Activated CD4-positive, alpha-beta T cell treated with anti-CD3 and anti-CD28 coated beads for 48 hours (primary cell): ENCODE results near the gene EEF2K.

Experiments
- DNase-seq: peaks from one replicate; pipeline ENCODE4 v3.0.0-alpha.2; 2020

Gene EEF2K

DNA sequence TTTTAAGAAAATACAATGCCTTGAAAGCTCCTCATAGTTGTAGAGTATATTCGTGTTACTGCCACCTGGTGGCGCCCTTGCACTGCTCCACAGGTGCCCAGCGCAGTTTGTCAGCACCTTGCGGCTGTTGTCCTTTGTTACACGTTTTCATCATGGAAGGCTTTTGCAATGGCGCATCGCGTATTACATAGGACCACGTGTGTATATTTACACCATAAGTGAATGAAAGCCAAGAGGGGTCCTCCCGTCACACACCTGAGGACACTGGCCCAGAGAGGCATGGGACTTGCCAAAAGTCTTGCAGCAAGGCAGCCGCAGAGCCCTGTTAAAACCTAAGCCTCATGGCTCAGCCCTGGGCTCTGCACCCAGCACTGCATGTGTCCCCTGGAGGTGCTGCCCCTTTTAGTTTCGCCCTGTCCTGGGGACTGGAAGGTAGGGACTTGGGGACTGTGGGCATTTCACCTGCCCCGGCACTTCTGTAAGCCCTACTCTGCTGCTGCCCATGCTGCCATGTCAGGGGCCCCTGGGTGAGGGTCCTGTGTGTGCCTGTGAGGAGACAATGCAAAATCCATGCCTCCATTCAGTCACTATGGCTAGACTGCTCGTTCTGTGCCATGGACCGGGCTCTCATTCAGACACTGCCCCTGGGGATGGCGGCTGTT lies 115.4 kb downstream of the EEF2K start:
- peak; percentile 81 for DNase-seq

GRCh38 chr16:22322021-22322471 lies 116.0 kb downstream of the EEF2K start:
- no peak for DNase-seq

- DNase-seq = no peak
Measured at GRCh38 chr16:22322741-22323140, 116.7 kb downstream of the EEF2K start.

- DNase-seq = no peak
Measured at GRCh38 chr16:22323173-22323958, 117.3 kb downstream of the EEF2K start.

DNA sequence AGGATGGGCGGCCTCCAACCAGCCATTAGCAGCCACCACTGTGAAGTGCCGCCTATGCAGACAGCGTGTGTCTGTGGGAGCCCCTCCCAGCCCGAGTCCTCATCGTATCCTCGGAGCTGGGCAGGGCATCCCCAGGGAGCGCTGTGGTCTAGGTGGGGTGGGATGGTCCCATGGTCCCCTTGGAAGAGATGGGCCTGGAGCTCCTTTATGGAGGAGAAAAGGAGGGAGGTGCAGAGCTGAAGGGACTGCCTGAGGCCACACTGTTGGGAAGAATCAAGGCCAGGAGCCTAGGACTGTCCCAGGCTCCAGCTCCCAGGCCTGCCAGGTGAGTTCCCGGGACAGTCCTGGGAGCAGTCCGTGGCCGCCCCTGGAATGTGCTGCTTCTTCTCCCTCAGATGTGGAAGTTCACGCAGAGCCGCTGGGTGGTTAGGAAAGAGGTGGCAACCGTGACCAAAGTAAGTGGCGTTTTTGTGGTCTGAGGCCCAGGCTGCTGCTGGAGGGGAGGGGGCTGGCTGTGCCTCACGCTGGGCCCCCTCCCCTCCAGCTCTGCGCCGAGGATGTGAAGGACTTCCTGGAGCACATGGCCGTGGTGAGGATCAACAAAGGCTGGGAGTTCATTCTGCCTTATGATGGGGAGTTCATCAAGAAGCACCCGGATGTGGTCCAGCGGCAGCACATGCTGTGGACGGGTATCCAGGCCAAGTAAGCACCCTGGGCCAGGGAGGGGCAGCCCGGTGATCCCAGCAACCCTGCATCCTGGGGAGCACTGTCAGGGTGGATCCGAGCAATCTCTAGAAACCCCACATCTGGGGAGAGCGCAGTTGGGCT lies 118.1 kb downstream of the EEF2K start:
- no peak for DNase-seq

DNA sequence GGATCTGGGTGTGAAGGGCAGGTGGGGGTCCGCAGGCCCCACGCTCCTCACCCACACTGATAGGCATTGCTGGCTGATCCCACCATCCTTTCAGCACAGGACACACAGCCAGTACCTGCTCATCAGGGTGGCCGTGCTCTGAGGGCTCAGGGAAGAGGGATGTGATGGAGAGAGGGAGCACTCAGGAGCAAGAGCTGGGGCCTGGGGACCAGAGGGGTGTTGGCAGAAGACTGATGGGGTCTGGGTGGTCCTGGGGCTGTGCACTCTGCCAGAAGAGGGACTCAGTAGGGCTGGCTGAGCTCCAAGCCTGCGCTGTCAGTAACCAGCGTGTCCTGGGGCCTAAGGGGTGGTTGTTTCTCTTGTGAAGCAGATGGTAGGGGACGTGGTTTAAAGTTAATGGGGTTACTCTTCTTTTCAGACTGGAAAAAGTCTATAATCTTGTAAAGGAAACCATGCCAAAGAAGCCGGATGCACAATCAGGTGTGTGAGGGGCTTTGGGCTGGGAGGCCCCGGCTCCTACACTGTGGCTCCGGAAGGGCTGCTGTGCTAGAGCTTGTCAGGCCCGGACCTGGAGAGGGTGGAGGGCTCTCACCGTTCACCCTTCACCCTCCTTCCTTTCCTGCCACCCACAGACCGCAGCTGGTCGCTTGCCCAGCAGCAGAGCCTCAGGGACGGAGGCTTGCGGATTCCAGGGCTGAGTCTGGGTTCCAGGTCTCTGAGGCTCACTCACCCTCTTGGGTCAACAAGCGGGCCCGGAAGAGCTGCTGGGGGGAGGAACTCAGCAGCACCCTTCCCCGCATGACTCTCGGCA lies 118.9 kb downstream of the EEF2K start:
- no peak for DNase-seq

DNA sequence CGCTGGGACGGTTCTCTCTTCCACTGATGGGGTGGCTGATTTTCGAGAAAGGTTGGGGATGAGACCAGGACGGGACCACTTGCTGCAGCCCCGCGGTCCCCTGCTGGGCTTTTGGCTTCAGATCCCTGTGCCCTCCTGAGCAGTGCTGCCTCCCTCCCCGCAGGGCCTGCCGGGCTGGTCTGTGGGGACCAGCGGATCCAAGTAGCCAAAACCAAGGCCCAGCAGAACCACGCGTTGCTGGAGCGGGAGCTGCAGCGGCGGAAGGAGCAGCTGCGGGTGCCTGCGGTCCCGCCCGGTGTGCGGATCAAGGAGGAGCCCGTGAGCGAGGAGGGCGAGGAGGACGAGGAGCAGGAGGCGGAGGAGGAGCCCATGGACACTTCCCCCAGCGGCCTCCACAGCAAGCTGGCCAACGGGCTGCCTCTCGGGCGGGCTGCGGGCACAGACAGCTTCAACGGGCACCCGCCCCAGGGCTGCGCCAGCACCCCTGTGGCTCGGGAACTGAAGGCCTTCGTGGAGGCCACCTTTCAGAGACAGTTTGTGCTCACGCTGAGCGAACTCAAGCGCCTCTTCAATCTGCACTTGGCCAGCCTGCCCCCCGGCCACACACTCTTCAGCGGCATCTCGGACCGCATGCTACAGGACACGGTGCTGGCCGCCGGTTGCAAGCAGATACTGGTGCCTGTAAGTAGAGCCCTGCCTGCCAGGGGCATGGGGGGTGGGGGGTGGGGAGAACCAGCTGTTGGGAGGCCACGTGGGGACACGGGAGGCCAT lies 119.7 kb downstream of the EEF2K start:
- DNase-seq = no peak

DNA sequence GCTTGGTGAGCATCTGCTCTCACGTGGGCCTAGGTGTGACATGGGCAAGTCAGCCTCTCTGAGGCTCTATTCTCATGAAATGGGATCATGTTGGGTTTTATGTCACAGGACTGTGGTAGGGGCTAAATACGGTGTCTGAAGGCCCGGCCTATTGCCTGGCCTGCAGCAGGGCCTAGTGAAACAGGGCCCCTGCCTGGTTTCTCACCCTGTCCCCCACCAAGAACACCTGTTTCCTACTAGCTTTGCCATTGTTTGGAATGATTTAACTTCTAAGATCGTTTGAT lies 120.2 kb downstream of the EEF2K start:
- no peak for DNase-seq

GRCh38 chr16:22326771-22327445 lies 120.8 kb downstream of the EEF2K start:
- no peak for DNase-seq

- DNase-seq = no peak
Measured at GRCh38 chr16:22327446-22327775, 121.3 kb downstream of the EEF2K start.

DNA sequence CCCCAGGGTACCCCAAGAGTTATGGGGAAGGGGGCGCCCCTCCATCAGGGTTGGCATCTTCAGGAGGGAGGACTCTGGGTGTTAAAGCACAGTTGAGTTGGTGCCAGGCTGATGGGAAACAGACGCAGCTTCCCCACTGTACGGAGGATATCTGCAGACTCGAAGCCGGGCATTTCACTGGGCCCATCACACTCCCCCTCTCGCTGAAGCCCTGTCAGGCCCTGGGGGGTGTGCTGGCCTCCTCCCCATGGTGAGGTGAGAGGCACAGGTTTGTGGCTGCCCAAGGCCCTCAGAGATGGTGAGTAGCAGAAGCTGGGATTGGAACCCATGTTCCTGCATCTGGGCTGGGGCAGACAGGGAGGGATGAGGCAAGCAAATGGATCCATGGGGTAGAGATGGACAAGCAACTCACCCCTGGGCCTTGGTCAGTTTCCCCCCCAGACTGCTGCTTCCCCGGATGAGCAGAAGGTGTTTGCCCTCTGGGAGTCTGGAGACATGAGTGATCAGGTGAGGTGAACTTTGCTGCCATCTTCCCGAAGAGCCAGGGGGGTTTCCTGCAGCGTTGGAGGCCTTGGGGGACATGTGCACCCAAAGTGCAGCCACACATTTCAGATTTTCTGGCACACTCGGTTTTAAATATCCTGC lies 122.1 kb downstream of the EEF2K start:
- no peak for DNase-seq

DNA sequence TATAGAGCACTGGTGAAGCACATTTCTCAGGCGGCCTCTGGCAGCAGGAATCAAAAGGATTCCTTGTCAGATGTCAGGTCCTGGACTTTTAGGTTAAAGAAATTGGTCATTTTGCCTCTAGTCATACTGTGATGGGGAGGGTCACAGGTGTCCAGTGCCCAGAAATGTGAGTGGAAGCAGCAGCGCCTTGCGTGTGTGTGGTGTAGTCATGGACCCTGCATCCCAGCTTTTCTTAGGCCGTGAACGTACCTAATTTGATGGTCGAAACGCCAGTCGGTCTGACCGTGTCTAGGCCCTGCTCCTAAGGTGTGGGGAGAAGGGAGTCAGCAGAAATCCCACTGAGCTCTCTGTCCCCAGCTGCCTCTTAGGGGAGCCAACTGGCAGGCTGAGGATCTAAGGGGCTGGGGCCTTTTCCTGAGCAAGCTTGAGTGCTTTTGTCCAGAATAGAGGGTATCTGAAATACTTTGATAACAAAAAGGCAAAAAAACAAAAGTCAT lies 123.2 kb downstream of the EEF2K start:
- DNase-seq = no peak

DNA sequence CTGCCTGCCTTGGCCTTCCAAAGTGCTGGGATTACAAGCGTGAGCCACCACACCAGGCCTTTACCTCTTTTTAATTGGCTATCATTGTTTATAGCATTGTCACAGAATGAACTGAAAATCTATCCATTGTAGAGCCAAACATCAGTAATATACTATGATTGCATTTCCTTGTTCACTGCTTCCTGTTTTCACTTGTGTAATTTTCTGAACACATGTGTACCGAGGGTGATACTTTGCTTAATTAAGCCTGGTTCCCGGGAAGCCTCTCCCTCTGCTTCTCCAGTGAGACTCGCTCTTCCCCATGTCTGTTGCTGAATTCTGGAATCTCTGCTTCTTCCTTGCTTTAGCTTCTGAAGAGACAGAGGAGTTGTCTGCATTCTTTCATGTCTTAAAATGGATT lies 124.2 kb downstream of the EEF2K start:
- no peak for DNase-seq

- DNase-seq = no peak
Measured at GRCh38 chr16:22333457-22333994, 127.4 kb downstream of the EEF2K start.

GRCh38 chr16:22335668-22336246 lies 129.7 kb downstream of the EEF2K start:
- no peak for DNase-seq

DNA sequence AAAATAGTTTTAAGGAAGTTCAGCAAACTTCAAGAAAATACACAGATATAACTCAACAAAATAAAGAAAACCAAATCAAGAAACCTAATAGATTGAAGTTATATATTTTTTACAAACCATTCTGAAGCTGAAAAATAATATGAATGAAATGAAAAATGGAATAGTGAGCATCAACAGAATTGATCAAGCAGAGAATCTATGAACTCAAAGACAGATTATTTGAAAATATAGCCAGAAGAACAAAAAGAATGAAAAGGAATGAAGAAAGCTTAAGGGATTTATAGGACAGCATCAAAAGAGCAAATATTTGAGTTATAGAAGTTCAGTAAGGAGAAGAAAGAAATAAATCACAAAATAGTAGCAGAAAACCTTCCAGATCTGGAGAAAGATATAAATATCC lies 130.5 kb downstream of the EEF2K start:
- no peak for DNase-seq

DNA sequence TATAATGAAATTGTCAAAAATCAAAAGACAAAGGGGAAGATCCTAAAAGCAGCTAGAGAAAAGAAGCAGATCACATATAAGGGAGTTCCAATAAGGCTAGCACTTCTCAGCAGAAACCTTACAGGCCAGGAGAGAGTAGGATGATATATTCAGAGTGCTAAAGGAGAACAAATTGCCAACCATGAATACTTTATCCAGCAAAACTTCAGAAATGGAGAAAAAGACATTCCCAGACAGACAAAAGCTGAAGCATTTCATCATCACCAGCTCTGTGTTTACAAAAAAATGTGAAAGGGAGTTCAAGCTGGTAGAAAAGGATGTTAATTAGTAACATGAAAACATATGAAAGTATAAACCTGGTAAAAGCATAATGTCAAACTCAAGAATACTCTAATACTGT lies 131.0 kb downstream of the EEF2K start:
- no peak for DNase-seq

DNA sequence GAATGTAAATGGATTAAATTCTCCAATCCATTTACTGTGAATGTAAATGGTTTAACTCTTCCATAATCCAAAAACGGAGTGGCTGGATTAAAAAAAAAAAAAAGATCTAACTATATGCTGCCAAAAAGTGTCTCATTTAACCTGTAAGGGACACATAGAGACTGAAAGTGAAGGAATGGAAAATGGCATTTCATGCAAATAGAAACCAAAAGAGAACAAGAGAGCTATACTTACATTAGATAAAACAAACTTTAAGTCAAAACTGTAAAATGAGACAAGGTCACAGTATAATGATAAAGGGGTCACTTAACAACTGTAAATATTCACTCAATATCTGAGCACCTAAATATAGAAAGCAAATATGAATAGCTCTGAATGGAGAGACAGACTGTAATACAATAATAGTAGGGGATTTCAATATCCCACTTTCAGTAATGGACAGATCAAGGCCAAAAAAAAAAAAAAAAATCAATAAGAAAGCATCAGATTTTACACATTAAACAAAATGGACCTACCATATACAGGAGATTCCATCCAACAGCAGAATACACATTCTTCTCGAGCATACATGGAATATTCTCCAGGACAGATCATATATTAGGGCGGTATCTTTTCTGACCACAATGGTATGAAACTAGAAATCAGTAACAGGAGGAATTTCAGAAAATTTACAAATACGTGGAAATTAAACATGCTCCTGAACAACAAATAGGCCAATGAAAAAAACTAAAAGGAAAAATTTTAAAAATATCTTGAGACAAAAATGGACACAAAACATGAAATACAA lies 132.0 kb downstream of the EEF2K start:
- no peak for DNase-seq
